CMK (cell line): ENCODE measurements around the gene DNAJA2.
"Not testable (repeated sequence)": the region's sequence is repeated elsewhere in the genome, so short reads cannot be mapped to it uniquely, and the experiment has no call there.

Experiments used
- DNase-seq: peaks from one replicate; pipeline ENCODE4 v3.0.0-alpha.2; 2010; ENCODE audit warnings: low read depth

The DNAJA2 gene

GRCh38 chr16:46973207-46973995 lies at the start of gene DNAJA2:
Gene DNAJA2 (minus strand): TSS chr16:46973674. CDS start chr16:46973572, 102 bp downstream.
- DNase-seq: peak; percentile 65

GRCh38 chr16:47019568-47019967 lies 46.1 kb upstream of the DNAJA2 start:
- DNase-seq: no peak

DNA sequence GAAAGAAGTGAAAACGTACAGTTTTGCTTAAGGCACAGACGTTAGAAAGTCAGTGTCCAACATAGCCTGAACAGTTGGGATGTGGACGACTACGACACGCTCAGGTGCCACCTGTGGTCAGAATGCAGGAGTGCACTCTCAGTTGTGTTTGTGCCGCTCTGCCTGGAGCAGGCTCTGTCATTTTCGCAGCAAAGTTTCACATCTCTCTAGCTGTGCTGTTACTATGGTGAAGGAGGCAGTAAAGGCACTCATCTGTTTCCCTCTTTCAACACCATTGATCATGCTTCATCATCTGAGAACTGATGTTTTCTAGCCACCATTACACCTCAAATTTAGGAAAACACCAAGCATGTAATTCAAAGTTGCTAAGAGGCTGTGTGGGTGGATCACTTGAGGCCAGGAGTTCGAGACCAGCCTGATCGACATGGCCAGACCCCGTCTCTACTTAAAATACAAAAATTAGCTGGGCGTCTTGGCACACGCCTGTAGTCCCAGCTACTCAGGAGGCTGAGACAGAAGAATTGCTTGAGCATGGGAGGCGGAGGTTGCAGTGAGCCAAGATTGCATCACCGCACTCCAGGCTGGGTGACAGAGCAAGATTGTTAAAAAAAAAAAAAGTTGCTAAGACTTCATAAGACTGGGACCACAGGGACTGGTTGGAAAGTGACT lies 44.9 kb upstream of the DNAJA2 start:
- no peak for DNase-seq

- no peak for DNase-seq
Observed at GRCh38 chr16:47017636-47018035, 44.2 kb upstream of the DNAJA2 start.

GRCh38 chr16:47016700-47017133 lies 43.2 kb upstream of the DNAJA2 start:
- no peak for DNase-seq

DNA sequence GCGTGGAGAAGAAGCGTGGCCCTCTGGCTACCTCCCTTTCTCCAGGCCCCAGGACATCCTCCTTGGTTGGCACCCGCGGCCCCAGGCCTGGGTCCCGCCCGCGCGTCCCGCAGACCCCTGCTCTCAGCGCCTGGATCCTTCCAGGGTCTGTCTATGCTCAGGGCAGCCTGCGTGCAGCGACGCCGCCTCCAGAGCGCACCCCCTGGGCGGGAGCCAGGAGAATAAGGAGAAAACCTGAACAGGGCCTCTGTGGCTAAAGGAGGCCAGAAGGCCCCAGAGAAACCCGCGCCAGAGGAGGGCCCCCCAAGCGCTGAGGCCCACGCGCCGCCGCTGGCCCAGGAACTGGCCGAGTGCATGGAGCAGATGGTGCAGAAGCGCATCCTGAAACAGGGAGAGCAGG lies 40.4 kb upstream of the DNAJA2 start:
- DNase-seq: no peak

GRCh38 chr16:47013172-47013571 lies 39.7 kb upstream of the DNAJA2 start:
- no peak for DNase-seq

DNA sequence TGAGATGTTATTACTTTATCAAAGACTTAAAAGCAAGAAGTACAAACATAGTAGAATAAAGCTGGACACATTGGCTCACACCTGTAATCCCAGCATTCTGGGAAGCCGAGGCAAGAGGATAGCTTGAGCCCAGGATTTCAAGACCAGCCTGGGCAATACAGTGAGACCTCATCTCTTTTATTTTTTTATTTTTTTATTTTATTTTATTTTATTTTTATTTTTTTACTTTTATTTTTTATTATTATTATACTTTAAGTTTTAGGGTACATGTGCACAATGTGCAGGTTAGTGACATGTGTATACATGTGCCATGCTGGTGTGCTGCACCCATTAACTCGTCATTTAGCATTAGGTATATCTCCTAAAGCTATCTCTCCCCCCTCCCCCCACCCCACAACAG lies 37.3 kb upstream of the DNAJA2 start:
- DNase-seq: not testable (repeated sequence)

GRCh38 chr16:47008612-47009011 lies 35.1 kb upstream of the DNAJA2 start:
- no peak for DNase-seq

DNA sequence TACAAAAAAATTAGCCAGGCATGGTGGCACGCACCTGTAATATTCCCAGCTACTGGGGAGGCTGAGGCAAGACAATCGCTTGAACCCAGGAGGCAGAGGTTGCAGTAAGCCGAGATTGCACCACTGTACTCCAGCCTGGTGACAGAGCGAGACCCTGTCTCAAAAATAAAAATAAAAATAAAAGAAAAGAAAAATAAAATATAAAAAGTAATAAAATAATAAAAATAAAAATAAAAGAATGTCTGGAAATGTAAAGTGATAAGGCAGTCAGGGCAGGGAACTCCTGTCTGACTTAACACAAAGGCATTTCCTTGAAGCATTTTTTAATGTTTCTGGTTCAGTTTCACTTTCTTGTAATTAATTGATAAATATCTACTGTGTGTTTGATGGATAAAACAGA lies 34.7 kb upstream of the DNAJA2 start:
- no peak for DNase-seq

GRCh38 chr16:47004652-47005051 lies 31.2 kb upstream of the DNAJA2 start:
- no peak for DNase-seq

DNA sequence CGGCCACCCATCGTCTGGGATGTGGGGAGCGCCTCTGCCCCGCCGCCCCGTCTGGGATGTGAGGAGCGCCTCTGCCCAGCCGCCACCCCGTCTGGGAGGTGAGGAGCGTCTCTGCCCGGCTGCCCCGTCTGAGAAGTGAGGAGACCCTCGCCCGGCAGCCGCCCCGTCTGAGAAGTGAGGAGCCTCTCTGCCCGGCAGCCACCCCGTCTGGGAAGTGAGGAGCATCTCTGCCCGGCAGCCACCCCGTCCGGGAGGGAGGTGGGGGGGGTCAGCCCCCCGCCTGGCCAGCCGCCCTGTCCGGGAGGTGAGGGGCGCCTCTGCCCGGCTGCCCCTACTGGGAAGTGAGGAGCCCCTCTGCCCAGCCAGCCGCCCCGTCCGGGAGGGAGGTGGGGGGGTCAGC lies 26.6 kb upstream of the DNAJA2 start:
- not testable (repeated sequence) for DNase-seq

DNA sequence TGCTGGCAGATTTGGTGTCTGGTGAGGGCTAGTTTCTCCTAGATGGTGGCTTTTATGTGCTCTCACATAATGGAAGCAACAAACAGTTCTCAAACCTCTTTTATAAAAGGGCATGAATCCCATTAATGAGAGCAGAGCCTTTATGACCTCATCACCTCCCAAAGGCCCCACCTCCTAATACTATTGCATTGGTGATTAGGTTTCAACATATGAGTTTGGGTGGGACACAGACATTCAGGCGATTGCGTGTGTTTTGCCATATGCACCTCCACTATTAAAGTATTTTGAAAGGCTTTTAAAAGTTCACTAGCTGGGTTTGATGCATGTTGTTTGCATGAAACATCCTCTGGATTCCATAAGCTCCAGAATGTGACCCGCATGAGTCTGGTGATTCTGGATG lies 24.4 kb upstream of the DNAJA2 start:
- DNase-seq: no peak

DNA sequence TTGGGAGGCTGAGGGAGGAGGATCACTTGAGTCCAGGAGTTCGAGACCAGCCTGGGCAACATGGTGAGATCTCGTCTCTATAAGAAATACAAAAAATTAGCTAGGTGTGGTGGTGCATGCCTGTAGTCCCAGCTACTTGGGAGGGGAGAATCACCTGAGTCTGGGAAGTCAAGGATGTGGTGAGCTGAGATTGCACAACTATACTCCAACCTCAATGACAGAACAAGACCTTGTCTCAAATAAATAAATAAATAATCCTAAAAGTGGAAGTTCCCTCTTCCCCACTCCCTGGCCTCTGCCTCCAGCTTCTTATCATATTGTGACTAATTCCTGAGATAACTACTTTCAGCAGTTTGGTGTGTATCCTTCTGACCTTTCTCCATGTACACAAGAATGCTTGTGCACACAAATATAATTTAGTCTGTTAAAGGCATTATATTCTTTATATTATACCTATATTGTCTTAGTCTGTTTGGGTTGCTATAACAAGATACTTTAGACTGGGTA lies 23.5 kb upstream of the DNAJA2 start:
- no peak for DNase-seq

- DNase-seq: no peak
Observed at GRCh38 chr16:46996391-46996790, 22.9 kb upstream of the DNAJA2 start.

- no peak for DNase-seq
Observed at GRCh38 chr16:46991729-46992704, 18.5 kb upstream of the DNAJA2 start.

GRCh38 chr16:46986896-46987295 lies 13.4 kb upstream of the DNAJA2 start:
- DNase-seq: no peak

DNA sequence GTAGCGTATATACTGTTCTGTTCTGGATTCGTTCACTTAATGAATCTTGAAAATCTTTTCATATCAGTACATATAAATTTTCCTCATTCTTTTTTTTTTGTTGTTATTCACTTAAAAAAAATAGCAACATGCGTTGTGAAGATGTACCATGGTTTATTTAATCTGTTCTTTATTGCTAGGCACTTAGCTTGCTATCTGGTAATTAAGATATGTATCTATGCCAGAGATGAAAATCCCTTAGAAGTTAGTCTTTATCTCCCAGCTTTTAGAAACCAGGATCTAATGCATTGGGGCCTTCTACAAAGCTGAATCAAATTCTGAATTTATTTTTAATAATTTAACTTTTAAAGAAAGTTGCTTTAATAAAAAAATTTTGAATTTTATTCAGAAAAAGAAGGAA lies 13.0 kb upstream of the DNAJA2 start:
- DNase-seq: no peak

- no peak for DNase-seq
Observed at GRCh38 chr16:46982335-46982734, 8.9 kb upstream of the DNAJA2 start.

GRCh38 chr16:46980926-46981325 lies 7.5 kb upstream of the DNAJA2 start:
- no peak for DNase-seq

- DNase-seq: no peak
Observed at GRCh38 chr16:46976550-46976949, 3.1 kb upstream of the DNAJA2 start.

GRCh38 chr16:46975908-46976470 lies 2.5 kb upstream of the DNAJA2 start:
- no peak for DNase-seq
